ENCODE results near the gene NIBAN1.
A peak's percentile ranks its signal among the peaks of the same experiment; 100 is the strongest.

NIBAN1 gene

GRCh38 chr1:184945678-184946412 lies 28.5 kb downstream of the NIBAN1 start:
- DNase-seq, result no peak

- DNase-seq, result no peak
Measured at GRCh38 chr1:184945029-184945428, 29.3 kb downstream of the NIBAN1 start.

- no peak for DNase-seq
Measured at GRCh38 chr1:184943998-184944397, 30.3 kb downstream of the NIBAN1 start.

GRCh38 chr1:184941735-184942134 lies 32.6 kb downstream of the NIBAN1 start:
- DNase-seq, result no peak

GRCh38 chr1:184941410-184941733 lies 32.9 kb downstream of the NIBAN1 start:
- no peak for DNase-seq

GRCh38 chr1:184940694-184941409 lies 33.5 kb downstream of the NIBAN1 start:
- no peak for DNase-seq

- DNase-seq, result no peak
Measured at GRCh38 chr1:184940226-184940625, 34.1 kb downstream of the NIBAN1 start.

GRCh38 chr1:184937729-184938128 lies 36.6 kb downstream of the NIBAN1 start:
- no peak for DNase-seq

- DNase-seq, result no peak
Measured at GRCh38 chr1:184935920-184936798, 38.1 kb downstream of the NIBAN1 start.

- no peak for DNase-seq
Measured at GRCh38 chr1:184933944-184934343, 40.4 kb downstream of the NIBAN1 start.

GRCh38 chr1:184932319-184932718 lies 42.0 kb downstream of the NIBAN1 start:
- DNase-seq, result no peak

- DNase-seq, result no peak
Measured at GRCh38 chr1:184931566-184931965, 42.7 kb downstream of the NIBAN1 start.

GRCh38 chr1:184930645-184931044 lies 43.7 kb downstream of the NIBAN1 start:
- no peak for DNase-seq

- DNase-seq, result no peak
Measured at GRCh38 chr1:184930232-184930631, 44.1 kb downstream of the NIBAN1 start.

- peak; percentile 72 to 77 for DNase-seq
Measured at GRCh38 chr1:184929711-184930202, 44.6 kb downstream of the NIBAN1 start.

- no peak for DNase-seq
Measured at GRCh38 chr1:184928394-184928793, 45.9 kb downstream of the NIBAN1 start.

Data from NCI-H526 (cell line).